NCI-H2029 (cell line): ENCODE data around the gene SDK1.
"Not testable (repeated sequence)": the region's sequence is repeated elsewhere in the genome, so short reads cannot be mapped to it uniquely, and the experiment has no call there.

Experiments
- DNase-seq: peaks from one replicate; lab custom pipeline; 2025; lab: John Stamatoyannopoulos, UW

Gene SDK1

DNA sequence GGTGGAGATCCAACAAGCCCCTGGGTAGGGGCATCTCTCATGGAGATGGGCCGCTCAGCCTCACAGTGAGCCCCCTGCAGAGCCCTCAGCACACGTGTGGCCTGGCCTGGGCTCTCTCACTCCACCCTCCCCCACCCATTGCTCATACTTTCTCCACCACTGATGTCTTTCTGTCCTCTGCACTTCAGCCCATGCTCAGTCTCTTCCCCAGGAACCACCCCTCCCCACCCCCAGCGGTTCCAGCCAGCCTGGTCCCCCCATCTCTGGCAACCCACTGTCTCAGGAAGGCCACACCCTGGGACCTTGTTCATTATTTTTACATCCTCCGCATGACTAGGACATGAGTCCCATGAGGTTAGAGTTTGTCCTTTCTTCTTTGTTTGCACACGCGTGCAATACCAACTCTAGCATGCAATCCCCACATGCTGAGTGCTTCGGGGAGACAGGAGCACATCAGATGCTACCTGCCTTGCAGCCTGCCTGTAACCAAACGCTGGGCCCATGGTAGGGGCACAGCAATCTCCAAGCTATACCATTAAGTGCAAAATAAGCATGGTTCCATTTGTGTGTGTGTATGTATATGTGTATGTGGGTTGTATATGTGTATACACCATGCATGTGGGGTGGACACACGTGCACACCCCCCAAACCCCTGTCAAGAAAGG lies 972.6 kb downstream of the SDK1 start:
- DNase-seq: no peak

DNA sequence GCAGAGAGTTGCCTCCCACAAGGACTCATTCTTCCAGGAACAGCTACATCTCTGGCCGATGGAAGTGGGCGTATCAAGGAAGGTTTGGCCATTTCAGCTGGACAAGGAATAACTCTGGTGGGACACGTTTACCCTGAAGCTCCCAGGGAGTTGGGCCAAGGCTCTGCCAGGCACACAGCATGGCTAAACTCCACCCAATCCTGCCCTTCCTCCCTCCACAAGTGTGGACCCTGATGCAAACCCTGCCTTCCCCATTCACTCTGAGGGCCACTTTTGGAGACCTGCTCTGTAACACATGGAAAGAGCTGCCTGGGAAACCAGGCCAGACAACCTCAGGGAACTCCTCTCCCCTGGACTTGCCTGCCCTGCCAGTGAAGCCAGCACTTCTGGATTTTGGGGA lies 973.2 kb downstream of the SDK1 start:
- DNase-seq: no peak

DNA sequence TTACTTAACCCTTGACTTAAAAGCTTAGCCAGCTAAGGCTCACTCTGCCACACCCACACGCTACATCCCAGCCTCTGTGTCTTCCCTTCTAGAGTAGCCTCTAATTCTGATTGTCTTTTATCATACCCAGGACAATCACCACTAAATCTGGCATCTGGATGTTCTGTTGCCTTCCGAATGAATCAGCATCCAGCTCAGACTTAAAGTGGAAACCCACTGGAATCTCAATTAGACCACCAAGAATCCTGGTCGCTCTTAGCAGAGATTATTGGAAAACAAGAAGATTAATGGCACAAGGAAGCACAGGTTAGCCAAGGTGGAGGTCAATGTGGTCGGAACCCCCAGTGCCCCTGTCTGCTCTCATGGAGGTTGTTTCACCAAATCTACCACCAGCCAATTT lies 976.9 kb downstream of the SDK1 start:
- no peak for DNase-seq

- DNase-seq: no peak
Measured at GRCh38 chr7:4279216-4279615, 978.2 kb downstream of the SDK1 start.

DNA sequence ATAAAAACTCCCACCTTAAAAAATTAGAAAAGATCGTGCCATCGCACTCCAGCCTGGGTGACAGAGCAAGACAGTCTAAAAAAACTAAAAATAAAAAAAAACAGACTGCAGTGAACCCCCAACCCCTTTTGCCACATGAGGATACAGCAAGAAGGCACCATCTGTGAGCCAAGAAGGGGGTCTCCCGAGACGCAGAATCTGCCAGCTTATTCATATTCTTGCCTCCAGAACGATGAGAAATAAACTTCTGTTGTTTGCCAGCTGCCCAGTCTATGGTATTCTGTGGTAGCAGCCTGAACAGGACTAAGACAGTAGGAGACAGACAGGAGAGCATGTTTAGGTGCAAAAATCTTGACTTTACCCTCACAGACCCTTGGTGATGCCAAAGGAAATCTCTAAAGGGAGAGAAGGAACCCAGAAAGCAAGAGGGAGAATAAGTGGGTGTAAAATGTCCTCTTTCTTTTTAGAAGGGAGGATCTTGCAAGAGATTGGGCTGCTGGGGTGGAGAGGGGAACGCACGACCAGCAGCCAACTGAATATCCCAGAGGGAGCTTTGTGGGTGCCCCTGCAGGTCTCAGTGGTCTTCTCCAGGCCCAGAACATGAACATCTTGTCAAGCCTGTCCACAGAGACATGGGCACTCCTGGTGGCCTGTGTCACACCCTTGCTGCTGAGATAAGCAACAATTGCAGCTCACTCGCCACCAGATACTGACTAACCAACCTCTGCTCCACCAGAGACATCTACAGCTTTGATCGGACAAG lies 980.4 kb downstream of the SDK1 start:
- no peak for DNase-seq

GRCh38 chr7:4282434-4283223 lies 981.6 kb downstream of the SDK1 start:
- no peak for DNase-seq

- DNase-seq: no peak
Measured at GRCh38 chr7:4286351-4286750, 985.3 kb downstream of the SDK1 start.

DNA sequence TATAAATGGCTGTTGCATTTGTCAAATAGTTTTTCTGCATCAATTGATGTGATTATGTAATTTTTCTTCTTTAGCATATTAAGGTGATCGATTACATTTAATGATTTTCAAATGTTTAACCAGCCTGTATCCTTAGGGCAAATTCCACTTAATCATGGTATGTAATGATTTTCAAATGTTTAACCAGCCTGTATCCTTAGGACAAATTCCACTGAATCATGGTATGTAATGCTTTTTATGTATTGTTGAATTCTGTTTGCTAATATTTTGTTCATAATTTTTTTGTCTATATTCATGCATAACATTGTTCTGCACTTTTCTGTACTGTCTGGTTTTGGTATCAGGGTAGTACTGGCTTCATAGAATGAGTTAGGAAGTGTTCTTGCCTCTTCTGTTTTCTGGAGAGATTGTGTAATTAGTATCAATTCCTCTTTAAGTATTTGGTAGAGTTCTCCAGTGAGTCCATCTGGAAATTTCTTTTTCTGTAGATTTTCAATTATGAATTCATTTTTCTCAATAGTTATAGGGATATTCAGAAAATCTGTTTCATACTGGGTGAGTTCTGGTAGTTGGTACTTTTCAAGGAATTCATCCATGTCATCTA lies 987.8 kb downstream of the SDK1 start:
- DNase-seq: no peak

- no peak for DNase-seq
Measured at GRCh38 chr7:4297165-4297917, 996.3 kb downstream of the SDK1 start.

GRCh38 chr7:4297918-4298219 lies 996.8 kb downstream of the SDK1 start:
- DNase-seq: no peak

DNA sequence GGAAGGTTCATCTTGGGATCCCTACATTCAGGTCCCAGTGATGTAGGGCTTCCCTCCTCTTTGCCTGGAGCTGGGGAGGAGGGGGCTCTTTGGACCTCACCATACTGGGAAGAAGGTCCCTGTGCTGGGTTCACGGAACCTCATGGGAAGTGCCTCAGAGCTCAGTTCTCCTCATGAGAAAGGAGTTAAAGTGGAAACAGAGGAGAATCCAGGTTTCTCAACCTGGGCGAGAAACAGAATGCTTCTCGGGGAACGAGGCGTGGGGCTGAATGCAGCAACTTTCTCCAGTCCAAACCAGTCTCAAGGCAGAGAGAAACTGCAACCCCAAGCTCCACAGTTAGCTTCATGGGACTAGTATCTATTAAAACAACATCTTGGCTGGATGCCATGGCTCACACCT lies 998.4 kb downstream of the SDK1 start:
- no peak for DNase-seq

GRCh38 chr7:4302203-4302905 lies 1001.3 kb downstream of the SDK1 start:
- no peak for DNase-seq

GRCh38 chr7:4307316-4308204 lies 1006.5 kb downstream of the SDK1 start:
- no peak for DNase-seq

GRCh38 chr7:4308205-4308590 lies 1007.1 kb downstream of the SDK1 start:
- no peak for DNase-seq

GRCh38 chr7:4313911-4314310 lies 1012.9 kb downstream of the SDK1 start:
- not testable (repeated sequence) for DNase-seq

- DNase-seq: not testable (repeated sequence)
Measured at GRCh38 chr7:4314316-4314715, 1013.3 kb downstream of the SDK1 start.
